PC-3 (cell line): ENCODE measurements around the gene CBFA2T3. TPM values are rescaled to one million over a fixed set of nuclear protein-coding genes. Genes with fewer than 3 reads are reported as not detected.

Experiments
- ATAC-seq: fragments of 200-7000 bp; cut with Tn5 transposase; 2 replicates; pipeline ENCODE4 v1.9.1; 2020; ENCODE audit warnings: mild to moderate bottlenecking, moderate library complexity
- BruUV-seq: library from RNA; stranded (reverse); fragments of 400-500 nt; replicated peaks from 2 replicates; lab custom pipeline; 2021; lab: Mats Ljungman, UMichigan
- CTCF ChIA-PET: fragments of 300-600 bp; sonication (Branson Sonifier 250); formaldehyde crosslinking; loops from one replicate; lab custom pipeline; 2022; ENCODE audit warnings: antibody characterized with exemption; lab: Charles Lee
- POLR2A ChIA-PET: fragments of 300-600 bp; sonication (Branson Sonifier 250); formaldehyde crosslinking; loops from one replicate; lab custom pipeline; 2022; ENCODE audit warnings: antibody characterized with exemption; ENCODE audit not compliant: unreplicated experiment; lab: Charles Lee
- DNase-seq: peaks from one replicate; pipeline ENCODE4 v3.0.0-alpha.2; 2015
- H2AFZ ChIP-seq: fragments of 300-600 bp; sonication (generic); 2 replicates; pipeline ENCODE4 v1.6.0; 2016; ENCODE audit warnings: antibody characterized with exemption, low read length
- H3F3A ChIP-seq: fragments of 300-600 bp; sonication (generic); one replicate; pipeline ENCODE4 v1.6.0; 2017; ENCODE audit warnings: antibody characterized with exemption, low read length, control low read depth, mild to moderate bottlenecking; ENCODE audit not compliant: unreplicated experiment
- H3K27ac ChIP-seq: fragments of 300-600 bp; sonication (generic); 2 replicates; pipeline ENCODE4 v1.5.1; 2016; ENCODE audit warnings: mild to moderate bottlenecking, low read length
- H3K27me3 ChIP-seq: fragments of 300-600 bp; sonication (generic); 2 replicates; pipeline ENCODE4 v1.6.1; 2016; ENCODE audit warnings: low read length, mixed read lengths
- H3K36me3 ChIP-seq: fragments of 300-600 bp; sonication (generic); 2 replicates; pipeline ENCODE4 v1.6.1; 2016; ENCODE audit warnings: low read depth, mixed run types, low read length, mixed read lengths
- H3K4me1 ChIP-seq: fragments of 300-600 bp; sonication (generic); 2 replicates; pipeline ENCODE4 v1.5.1; 2016; ENCODE audit warnings: low read length; ENCODE audit not compliant: insufficient read depth
- H3K4me2 ChIP-seq: fragments of 300-600 bp; sonication (generic); 2 replicates; pipeline ENCODE4 v1.6.0; 2016; ENCODE audit warnings: low read length
- H3K4me3 ChIP-seq: fragments of 300-600 bp; sonication (generic); 2 replicates; pipeline ENCODE4 v1.5.1; 2016; ENCODE audit warnings: mild to moderate bottlenecking, low read length, mixed read lengths
- H3K79me2 ChIP-seq: fragments of 300-600 bp; sonication (generic); 2 replicates; pipeline ENCODE4 v1.6.1; 2017; ENCODE audit warnings: low read length, mixed read lengths
- H3K9ac ChIP-seq: fragments of 300-600 bp; sonication (generic); 2 replicates; pipeline ENCODE4 v1.6.0; 2016; ENCODE audit warnings: mild to moderate bottlenecking, low read length
- H3K9me2 ChIP-seq: fragments of 300-600 bp; sonication (generic); replicated peaks from 2 replicates; pipeline ENCODE4 v1.6.1; 2016; ENCODE audit warnings: mixed run types, low read length, mixed read lengths
- H3K9me3 ChIP-seq: fragments of 300-600 bp; sonication (generic); 2 replicates; pipeline ENCODE4 v1.6.1; 2016; ENCODE audit warnings: low read length, mixed read lengths
- H4K20me1 ChIP-seq: fragments of 300-600 bp; sonication (generic); 2 replicates; pipeline ENCODE4 v1.6.1; 2016; ENCODE audit warnings: low read length, mixed read lengths
- CTCF ChIP-seq: fragments of 300-600 bp; sonication (generic); conservative IDR thresholded peaks from 2 replicates; pipeline ENCODE4 v1.5.1; 2017; ENCODE audit warnings: antibody characterized with exemption, low read depth, mild to moderate bottlenecking, low read length
- EZH2 ChIP-seq: fragments of 300-600 bp; sonication (generic); IDR thresholded peaks from one replicate; pipeline ENCODE4 v1.6.1; 2017; ENCODE audit warnings: antibody characterized with exemption, mild to moderate bottlenecking, low read length; ENCODE audit not compliant: unreplicated experiment
- EZH2phosphoT487 ChIP-seq: fragments of 300-600 bp; sonication (generic); IDR thresholded peaks from 2 replicates; pipeline ENCODE4 v1.6.1; 2018; ENCODE audit warnings: mild to moderate bottlenecking, antibody characterized with exemption, low read length, borderline replicate concordance
- intact Hi-C: fragments of 100-400 bp; cut with micrococcal nuclease; formaldehyde crosslinking; loops from 2 replicates; pipeline ENCODE4 v1.9.0; 2023
- total RNA-seq: library from RNA; depleted of rRNA; stranded (reverse); fragments of >200 nt; gene quantifications from 2 replicates; pipeline ENCODE4 v1.2.3, GENCODE V29; 2014

CBFA2T3 gene
- total RNA-seq, 1 experiment from 2014 or later = not detected

GRCh38 chr16:88923926-88924833, 52.8 kb downstream of the CBFA2T3 start:
- H3K9ac ChIP-seq = no peak overlapping the region
- no peak overlapping the region for H2AFZ ChIP-seq
- intact Hi-C loops = no loop called here
- POLR2A ChIA-PET = no interaction called here
- no peak overlapping the region for H3K4me3 ChIP-seq
- no TSS peak for BruUV-seq
- H3K36me3 ChIP-seq = no peaks in the 10 kb centered on the region
- no peaks in the 10 kb centered on the region for H3K79me2 ChIP-seq
- ATAC-seq = no peak
- peaks cover 29% of the 10 kb centered on the region for H3K4me1 ChIP-seq
- TF ChIP-seq EZH2phosphoT487 (no peak), EZH2 (no peak), CTCF (no peak)
- no peaks in the 10 kb centered on the region for H3K9me3 ChIP-seq
- H3K27me3 ChIP-seq = no peaks in the 10 kb centered on the region
- H4K20me1 ChIP-seq = no peaks in the 10 kb centered on the region
- no peak overlapping the region for H3K4me2 ChIP-seq
- H3K9me2 ChIP-seq = no peaks in the 10 kb centered on the region
- CTCF ChIA-PET = no interaction called here
- H3K27ac ChIP-seq = no peak overlapping the region
- DNase-seq = no peak
- no peaks in the 10 kb centered on the region for H3F3A ChIP-seq

DNA sequence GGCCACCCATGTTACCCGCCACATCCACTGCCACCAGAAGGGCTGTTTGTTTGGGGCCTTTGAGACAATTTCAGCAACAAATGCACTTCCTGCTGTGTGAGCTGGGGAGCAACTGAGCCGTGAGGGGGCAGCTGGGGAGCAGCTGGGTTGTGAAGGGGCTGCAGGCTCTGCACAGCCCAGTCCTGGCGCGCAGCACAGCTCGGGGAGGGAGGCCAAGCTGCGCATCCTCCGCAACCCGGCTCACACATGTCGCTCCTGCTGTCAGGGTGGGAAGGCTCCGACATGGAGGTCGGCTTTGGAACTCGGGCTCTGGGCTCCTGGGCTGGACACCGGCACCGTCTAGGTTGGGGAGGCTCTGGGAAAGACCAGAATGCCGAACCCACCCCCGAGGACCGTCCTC, 53.6 kb downstream of the CBFA2T3 start:
- no peak overlapping the region for H3K9ac ChIP-seq
- ATAC-seq (no peak), DNase-seq (no peak)
- no peak overlapping the region for H3K4me3 ChIP-seq
- H4K20me1 ChIP-seq = no peaks in the 10 kb centered on the region
- H2AFZ ChIP-seq = no peak overlapping the region
- no peak overlapping the region for H3K4me2 ChIP-seq
- no peaks in the 10 kb centered on the region for H3F3A ChIP-seq
- POLR2A ChIA-PET = no interaction called here
- H3K9me2 ChIP-seq = no peaks in the 10 kb centered on the region
- no peaks in the 10 kb centered on the region for H3K79me2 ChIP-seq
- peaks cover 29% of the 10 kb centered on the region for H3K4me1 ChIP-seq
- no peaks in the 10 kb centered on the region for H3K36me3 ChIP-seq
- CTCF ChIA-PET = no interaction called here
- H3K27me3 ChIP-seq = no peaks in the 10 kb centered on the region
- intact Hi-C loops = no loop called here
- TF ChIP-seq EZH2 (no peak), EZH2phosphoT487 (no peak), CTCF (no peak)
- H3K27ac ChIP-seq = no peak overlapping the region
- no TSS peak for BruUV-seq
- H3K9me3 ChIP-seq = no peaks in the 10 kb centered on the region

DNA sequence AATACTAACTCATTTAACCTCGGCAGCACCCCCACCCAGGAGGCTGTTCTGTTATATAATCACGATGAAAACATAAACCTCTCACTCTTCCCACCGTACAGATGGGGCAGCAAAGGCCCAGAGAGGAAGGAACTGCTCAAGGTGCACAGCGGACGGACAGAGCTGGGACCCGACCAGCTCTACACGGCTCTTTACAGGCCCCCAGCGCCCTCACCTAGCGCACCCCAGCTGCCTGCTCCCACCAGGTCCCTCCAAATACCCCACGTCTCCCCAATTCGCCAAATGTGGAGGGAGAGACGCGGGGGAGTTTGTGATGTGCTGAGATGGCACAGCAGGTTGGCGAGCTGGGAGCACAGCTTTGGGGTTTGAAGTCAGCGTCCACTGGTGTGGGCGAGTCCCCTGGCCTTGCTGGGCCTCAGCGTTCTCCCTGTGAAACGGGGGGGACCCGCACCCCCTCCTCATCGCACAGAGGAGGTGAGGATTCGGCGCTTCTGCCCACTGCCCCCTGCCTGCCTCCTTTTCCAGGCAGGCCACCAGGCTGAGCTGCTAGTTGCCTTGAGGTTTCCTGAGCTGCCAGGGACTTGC, 54.1 kb downstream of the CBFA2T3 start:
- Histone ChIP-seq H3K9ac (no peak overlapping the region), H3K4me1 (peaks cover 29% of the 10 kb centered on the region), H3K27ac (no peak overlapping the region), H3K4me3 (no peak overlapping the region), H3K4me2 (no peak overlapping the region), H3F3A (no peaks in the 10 kb centered on the region), H2AFZ (no peak overlapping the region), H3K79me2 (no peaks in the 10 kb centered on the region), H3K9me2 (no peaks in the 10 kb centered on the region), H3K9me3 (no peaks in the 10 kb centered on the region), H4K20me1 (no peaks in the 10 kb centered on the region), H3K27me3 (no peaks in the 10 kb centered on the region), H3K36me3 (no peaks in the 10 kb centered on the region)
- no TSS peak for BruUV-seq
- ChIA-PET CTCF (no interaction called here), POLR2A (no interaction called here)
- no peak for DNase-seq
- intact Hi-C loops = no loop called here
- ATAC-seq = no peak
- TF ChIP-seq EZH2phosphoT487 = no peak
- TF ChIP-seq EZH2 = no peak
- no peak for TF ChIP-seq CTCF
